ENCODE measurements around the gene LRRC4C. TPM values are rescaled to one million over a fixed set of nuclear protein-coding genes. Genes with fewer than 3 reads are reported as not detected.

LRRC4C gene
- total RNA-seq, 3 donors from 2014 or later (not counting 1 experiment from before 2014, with no cell fraction given) = not detected

DNA sequence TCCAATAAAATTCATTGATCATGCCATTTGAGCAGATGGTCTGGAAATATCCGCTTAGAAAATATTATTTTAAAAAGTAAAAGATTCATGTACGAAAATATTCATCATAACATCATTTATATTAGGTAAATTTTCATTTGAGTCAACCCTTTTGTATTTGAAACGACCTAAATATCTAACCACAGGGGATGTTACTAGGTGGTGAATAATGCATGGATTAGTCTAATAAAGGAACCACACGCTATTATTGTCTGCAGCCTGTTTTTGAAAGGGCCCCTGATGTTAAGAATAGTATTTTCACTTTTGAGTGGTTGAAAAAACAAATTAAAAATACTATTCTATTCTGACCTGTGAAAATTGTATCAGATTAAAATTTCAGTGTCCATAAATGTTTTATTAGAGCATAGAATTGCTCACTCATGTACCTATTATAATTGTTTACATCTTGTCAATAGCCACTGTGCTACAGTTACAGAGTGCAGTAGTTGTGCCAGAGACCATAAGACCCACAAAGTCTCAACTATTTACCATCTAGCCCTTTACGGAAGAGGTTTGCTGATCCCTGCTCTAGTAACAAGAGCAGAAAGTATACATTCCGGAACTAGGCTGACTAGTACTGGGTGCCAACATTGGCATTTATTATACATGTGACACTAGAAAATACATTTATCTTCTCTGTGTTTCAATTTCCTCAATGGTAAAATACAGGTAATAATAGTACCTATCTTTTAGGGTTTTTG is 176.1 kb downstream of the LRRC4C start:
- Mint-ChIP-seq H3K9me3 (peaks cover 13 to 18% of the 10 kb centered on the region in 2 donors), H3K4me3 (no peak overlapping the region), H3K4me1 (no peaks in the 10 kb centered on the region), H3K27ac (no peak overlapping the region), H3K27me3 (ENCODE audit: low read depth in 2 of 2) (no peaks in the 10 kb centered on the region), H3K36me3 (no peaks in the 10 kb centered on the region)
- H3K4me3 ChIP-seq (ENCODE audit: low read length) = no peak overlapping the region
- H3K27ac ChIP-seq (ENCODE audit: low read length) = no peak overlapping the region
- no peaks in the 10 kb centered on the region for H3K36me3 ChIP-seq (ENCODE audit: control insufficient read depth, insufficient read depth, low read length)
- WGBS (ENCODE audit: insufficient coverage) = 76% methylated on average over 2 of the region's 6 CpGs
- TF ChIP-seq CTCF (IDR thresholded peaks at IDR 0.05) = no peak
- DNase-seq (no peak), ATAC-seq (no peak)
- no peaks in the 10 kb centered on the region for H3K9me3 ChIP-seq (ENCODE audit: control insufficient read depth, insufficient read depth, low read length)
- H3K27me3 ChIP-seq (ENCODE audit: control insufficient read depth, insufficient read depth, low read length) = no peaks in the 10 kb centered on the region
- no peaks in the 10 kb centered on the region for H3K4me1 ChIP-seq (ENCODE audit: control insufficient read depth, insufficient read depth, low read length)
- intact Hi-C loops (cut with micrococcal nuclease) = no loop called here

- H3K9me3 ChIP-seq (ENCODE audit: control insufficient read depth, insufficient read depth, low read length) = no peaks in the 10 kb centered on the region
- H3K36me3 Mint-ChIP-seq = no peaks in the 10 kb centered on the region
- H3K27ac Mint-ChIP-seq = no peak overlapping the region
- H3K27me3 ChIP-seq (ENCODE audit: control insufficient read depth, insufficient read depth, low read length) = no peaks in the 10 kb centered on the region
- H3K4me1 ChIP-seq (ENCODE audit: control insufficient read depth, insufficient read depth, low read length) = no peaks in the 10 kb centered on the region
- no peak overlapping the region for H3K4me3 ChIP-seq (ENCODE audit: low read length)
- H3K36me3 ChIP-seq (ENCODE audit: control insufficient read depth, insufficient read depth, low read length) = no peaks in the 10 kb centered on the region
- ATAC-seq (no peak), DNase-seq (no peak)
- no peaks in the 10 kb centered on the region for H3K4me1 Mint-ChIP-seq
- peaks cover 15 to 19% of the 10 kb centered on the region in 2 donors for H3K9me3 Mint-ChIP-seq
- H3K27me3 Mint-ChIP-seq (ENCODE audit: low read depth in 2 of 2) = no peaks in the 10 kb centered on the region
- intact Hi-C loops (cut with micrococcal nuclease) = no loop called here
- H3K27ac ChIP-seq (ENCODE audit: low read length) = no peak overlapping the region
- 86% methylated on average over 5 of the region's 5 CpGs for WGBS (ENCODE audit: insufficient coverage)
- H3K4me3 Mint-ChIP-seq = no peak overlapping the region
- TF ChIP-seq CTCF (IDR thresholded peaks at IDR 0.05) = no peak
Measured at GRCh38 chr11:41282395-41282794, 177.1 kb downstream of the LRRC4C start.

DNA sequence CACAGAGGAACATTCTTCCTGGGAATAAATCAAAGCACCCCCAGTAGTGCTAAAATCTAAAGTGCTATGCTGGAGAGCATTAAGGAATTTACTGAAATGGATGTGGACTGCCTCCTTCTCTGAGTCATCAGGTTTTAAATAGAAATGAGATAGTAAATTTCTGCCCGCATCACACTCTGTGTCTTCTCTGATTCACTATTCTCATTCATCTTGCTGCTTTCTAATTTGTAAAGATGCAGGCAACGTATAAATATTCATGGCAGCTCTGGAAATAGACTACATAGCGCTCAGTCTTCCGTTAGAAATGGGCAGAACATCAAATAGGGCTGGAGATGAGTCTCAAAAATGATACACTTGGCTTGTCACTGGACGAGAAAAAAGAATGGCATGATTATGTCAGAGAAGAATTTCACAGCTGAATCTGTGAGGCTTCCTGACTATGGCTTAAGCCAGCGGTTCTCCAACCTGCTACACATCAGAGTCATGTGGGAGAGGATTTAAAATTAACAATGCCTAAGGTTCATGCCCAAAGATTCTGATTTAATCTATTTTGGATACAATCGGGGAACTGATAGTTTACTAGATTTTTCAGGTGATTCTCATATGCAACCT is 178.2 kb downstream of the LRRC4C start:
- no peak overlapping the region for H3K27ac ChIP-seq (ENCODE audit: low read length)
- H3K36me3 Mint-ChIP-seq = no peaks in the 10 kb centered on the region
- no peaks in the 10 kb centered on the region for H3K36me3 ChIP-seq (ENCODE audit: control insufficient read depth, insufficient read depth, low read length)
- H3K27me3 Mint-ChIP-seq (ENCODE audit: low read depth in 2 of 2) = no peaks in the 10 kb centered on the region
- DNase-seq (no peak), ATAC-seq (no peak)
- no peak overlapping the region for H3K4me3 Mint-ChIP-seq
- H3K4me3 ChIP-seq (ENCODE audit: low read length) = no peak overlapping the region
- H3K9me3 Mint-ChIP-seq = peaks cover 17 to 22% of the 10 kb centered on the region in 2 donors
- no peaks in the 10 kb centered on the region for H3K9me3 ChIP-seq (ENCODE audit: control insufficient read depth, insufficient read depth, low read length)
- H3K4me1 ChIP-seq (ENCODE audit: control insufficient read depth, insufficient read depth, low read length) = no peaks in the 10 kb centered on the region
- H3K27me3 ChIP-seq (ENCODE audit: control insufficient read depth, insufficient read depth, low read length) = no peaks in the 10 kb centered on the region
- intact Hi-C loops (cut with micrococcal nuclease) = no loop called here
- no peak overlapping the region for H3K27ac Mint-ChIP-seq
- no peak for TF ChIP-seq CTCF (IDR thresholded peaks at IDR 0.05)
- no peaks in the 10 kb centered on the region for H3K4me1 Mint-ChIP-seq
- WGBS (ENCODE audit: insufficient coverage) = 77% methylated on average over 7 of the region's 7 CpGs

All from natural killer cell (primary cell).